Measurements from ENCODE around the gene PORCN. TPM values are rescaled to one million over a fixed set of nuclear protein-coding genes. Genes with fewer than 3 reads are reported as not detected.

PORCN gene
- total RNA-seq (1 to 10 TPM; 2.9 to 4.0 (median 3.7) TPM), polyA plus RNA-seq (1 to 10 TPM; 7.5 to 8.5 TPM)

- peak; percentile 96 to 98 (median 96) for ATAC-seq
- H3K27me3 ChIP-seq = no peaks in the 10 kb centered on the region
- no peak for FAIRE-seq
- DNase-seq = peak; percentile 73 to 92 (median 81)
- TF ChIP-seq, protein P1, sequence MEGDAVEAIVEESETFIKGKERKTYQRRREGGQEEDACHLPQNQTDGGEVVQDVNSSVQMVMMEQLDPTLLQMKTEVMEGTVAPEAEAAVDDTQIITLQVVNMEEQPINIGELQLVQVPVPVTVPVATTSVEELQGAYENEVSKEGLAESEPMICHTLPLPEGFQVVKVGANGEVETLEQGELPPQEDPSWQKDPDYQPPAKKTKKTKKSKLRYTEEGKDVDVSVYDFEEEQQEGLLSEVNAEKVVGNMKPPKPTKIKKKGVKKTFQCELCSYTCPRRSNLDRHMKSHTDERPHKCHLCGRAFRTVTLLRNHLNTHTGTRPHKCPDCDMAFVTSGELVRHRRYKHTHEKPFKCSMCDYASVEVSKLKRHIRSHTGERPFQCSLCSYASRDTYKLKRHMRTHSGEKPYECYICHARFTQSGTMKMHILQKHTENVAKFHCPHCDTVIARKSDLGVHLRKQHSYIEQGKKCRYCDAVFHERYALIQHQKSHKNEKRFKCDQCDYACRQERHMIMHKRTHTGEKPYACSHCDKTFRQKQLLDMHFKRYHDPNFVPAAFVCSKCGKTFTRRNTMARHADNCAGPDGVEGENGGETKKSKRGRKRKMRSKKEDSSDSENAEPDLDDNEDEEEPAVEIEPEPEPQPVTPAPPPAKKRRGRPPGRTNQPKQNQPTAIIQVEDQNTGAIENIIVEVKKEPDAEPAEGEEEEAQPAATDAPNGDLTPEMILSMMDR (IDR thresholded peaks at IDR 0.05) = no peak
- WGBS, 2 donors = 0 to 33% methylated on average over 50 to 64 of the region's 65 CpGs
- peak within 1 kb of the TSS in 3 of 4 donors; percentile 12 to 50 (median 25) for H3K27ac ChIP-seq
- H3K4me3 ChIP-seq = peak within 1 kb of the TSS; percentile 17 to 59 (median 46)
- H3K36me3 ChIP-seq = no peaks in the 10 kb centered on the region
- no peaks in the 10 kb centered on the region for H3K4me1 ChIP-seq
- intact Hi-C loops (cut with DNase I) = no loop called here
- H3K9me3 ChIP-seq = no peaks in the 10 kb centered on the region
Measured at GRCh38 chrX:48508400-48509244, at the start of gene PORCN. Gene PORCN, plus strand, starts transcription at chrX:48508992. Its CDS starts 829 bp downstream, at chrX:48509821.

GRCh38 chrX:48459483-48459882, 49.3 kb upstream of the PORCN start:
- Histone ChIP-seq H3K27ac (no peak overlapping the region), H3K27me3 (no peaks in the 10 kb centered on the region), H3K4me1 (no peaks in the 10 kb centered on the region), H3K36me3 (no peaks in the 10 kb centered on the region), H3K9me3 (no peaks in the 10 kb centered on the region), H3K4me3 (no peak overlapping the region)
- TF ChIP-seq, protein P1 (IDR thresholded peaks at IDR 0.05) = no peak
- 55 to 64% methylated on average over 6 of the region's 6 CpGs for WGBS, 2 donors
- intact Hi-C loops (cut with DNase I) = no loop called here
- DNase-seq (no peak), ATAC-seq (no peak), FAIRE-seq (no peak)

GRCh38 chrX:48460031-48460430, 48.8 kb upstream of the PORCN start:
- ATAC-seq = no peak
- Histone ChIP-seq H3K36me3 (no peaks in the 10 kb centered on the region), H3K4me3 (no peak overlapping the region), H3K27ac (no peak overlapping the region), H3K4me1 (no peaks in the 10 kb centered on the region), H3K9me3 (no peaks in the 10 kb centered on the region), H3K27me3 (no peaks in the 10 kb centered on the region)
- intact Hi-C loops (cut with DNase I) = no loop called here
- WGBS, 2 donors = 85 to 95% methylated on average over 3 of the region's 3 CpGs
- DNase-seq = no peak
- FAIRE-seq = no peak
- TF ChIP-seq, protein P1 (IDR thresholded peaks at IDR 0.05) = no peak

GRCh38 chrX:48460606-48461005, 48.2 kb upstream of the PORCN start:
- ATAC-seq (no peak), FAIRE-seq (no peak), DNase-seq (no peak)
- Histone ChIP-seq H3K27ac (no peak overlapping the region), H3K27me3 (no peaks in the 10 kb centered on the region), H3K9me3 (no peaks in the 10 kb centered on the region), H3K36me3 (no peaks in the 10 kb centered on the region), H3K4me1 (no peaks in the 10 kb centered on the region), H3K4me3 (no peak overlapping the region)
- TF ChIP-seq, protein P1 (IDR thresholded peaks at IDR 0.05) = no peak
- 81 to 87% methylated on average over 11 of the region's 11 CpGs for whole genome bisulfite sequencing, 2 donors
- intact Hi-C loops (cut with DNase I) = no loop called here

- H3K36me3 ChIP-seq = no peaks in the 10 kb centered on the region
- no peak for ATAC-seq
- H3K27me3 ChIP-seq = no peaks in the 10 kb centered on the region
- intact Hi-C loops (cut with DNase I) = no loop called here
- no peak for DNase-seq
- no peaks in the 10 kb centered on the region for H3K4me1 ChIP-seq
- no peak overlapping the region for H3K27ac ChIP-seq
- TF ChIP-seq, protein P1 (IDR thresholded peaks at IDR 0.05) = no peak
- no peaks in the 10 kb centered on the region for H3K9me3 ChIP-seq
- FAIRE-seq = no peak
- WGBS, 2 donors = 66 to 84% methylated on average over 5 to 6 of the region's 6 CpGs
- H3K4me3 ChIP-seq = no peak overlapping the region
Measured at GRCh38 chrX:48461830-48462229, 47.0 kb upstream of the PORCN start.
